Epithelial cell of esophagus (primary cell): ENCODE measurements around the gene ZNF415.

ENCODE experiments used
- DNase-seq: peaks from one replicate; pipeline ENCODE4 v3.0.0; 2010; ENCODE audit warnings: low read depth
- H3K4me3 ChIP-seq: 2 replicates; pipeline ENCODE4 v1.5.1; 2011; ENCODE audit warnings: mild to moderate bottlenecking, low read length, control low read depth
- TF ChIP-seq, protein P1 (sequence below): IDR thresholded peaks from 2 replicates; pipeline ENCODE4 v1.5.1; 2011; ENCODE audit warnings: low read depth, mild to moderate bottlenecking, low read length, control low read depth, inconsistent platforms; ENCODE audit not compliant: insufficient read depth; ENCODE audit errors: missing control alignments

Gene ZNF415

DNA sequence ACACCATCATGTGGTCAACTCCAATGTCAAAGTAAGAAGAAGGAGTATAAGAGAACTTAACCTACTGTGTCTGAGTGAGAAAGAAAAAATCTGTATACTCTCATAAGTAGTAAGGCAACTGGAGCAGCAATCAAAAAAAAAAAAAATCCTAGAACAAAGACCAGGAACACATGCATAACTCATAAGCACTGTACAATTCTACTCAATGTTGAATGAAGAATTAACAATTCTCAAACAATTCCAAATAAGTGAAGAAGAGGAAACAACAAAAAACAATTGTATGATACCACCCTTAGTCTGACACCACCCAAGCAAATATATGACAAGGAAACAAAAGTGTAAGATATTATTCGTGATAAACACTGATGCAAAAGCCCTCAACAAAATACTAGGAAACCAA, 54.0 kb downstream of the ZNF415 start:
- TF ChIP-seq, protein P1, sequence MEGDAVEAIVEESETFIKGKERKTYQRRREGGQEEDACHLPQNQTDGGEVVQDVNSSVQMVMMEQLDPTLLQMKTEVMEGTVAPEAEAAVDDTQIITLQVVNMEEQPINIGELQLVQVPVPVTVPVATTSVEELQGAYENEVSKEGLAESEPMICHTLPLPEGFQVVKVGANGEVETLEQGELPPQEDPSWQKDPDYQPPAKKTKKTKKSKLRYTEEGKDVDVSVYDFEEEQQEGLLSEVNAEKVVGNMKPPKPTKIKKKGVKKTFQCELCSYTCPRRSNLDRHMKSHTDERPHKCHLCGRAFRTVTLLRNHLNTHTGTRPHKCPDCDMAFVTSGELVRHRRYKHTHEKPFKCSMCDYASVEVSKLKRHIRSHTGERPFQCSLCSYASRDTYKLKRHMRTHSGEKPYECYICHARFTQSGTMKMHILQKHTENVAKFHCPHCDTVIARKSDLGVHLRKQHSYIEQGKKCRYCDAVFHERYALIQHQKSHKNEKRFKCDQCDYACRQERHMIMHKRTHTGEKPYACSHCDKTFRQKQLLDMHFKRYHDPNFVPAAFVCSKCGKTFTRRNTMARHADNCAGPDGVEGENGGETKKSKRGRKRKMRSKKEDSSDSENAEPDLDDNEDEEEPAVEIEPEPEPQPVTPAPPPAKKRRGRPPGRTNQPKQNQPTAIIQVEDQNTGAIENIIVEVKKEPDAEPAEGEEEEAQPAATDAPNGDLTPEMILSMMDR, result no peak
- DNase-seq, result no peak
- no peak overlapping the region for H3K4me3 ChIP-seq

DNA sequence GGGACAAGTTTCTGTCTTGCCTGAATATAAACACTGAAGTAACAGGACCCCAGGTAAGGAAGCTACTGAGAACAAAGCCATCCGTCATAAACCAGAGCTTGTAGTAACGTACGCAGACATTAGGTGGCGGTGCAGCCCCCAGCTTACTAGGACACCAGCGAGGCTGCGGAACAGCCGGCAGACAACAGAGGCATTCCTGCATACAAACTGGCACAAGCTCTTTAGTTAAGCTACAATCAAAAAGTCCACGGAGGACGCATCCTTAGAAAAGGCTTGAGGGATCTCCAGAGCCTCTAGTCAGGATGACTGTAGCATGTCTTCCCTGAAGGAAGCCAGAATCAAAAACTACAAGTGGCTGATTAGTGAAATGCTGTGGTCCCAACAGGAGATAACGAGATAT, 55.7 kb downstream of the ZNF415 start:
- H3K4me3 ChIP-seq, result no peak overlapping the region
- TF ChIP-seq, protein P1, result peak; percentile 24

DNA sequence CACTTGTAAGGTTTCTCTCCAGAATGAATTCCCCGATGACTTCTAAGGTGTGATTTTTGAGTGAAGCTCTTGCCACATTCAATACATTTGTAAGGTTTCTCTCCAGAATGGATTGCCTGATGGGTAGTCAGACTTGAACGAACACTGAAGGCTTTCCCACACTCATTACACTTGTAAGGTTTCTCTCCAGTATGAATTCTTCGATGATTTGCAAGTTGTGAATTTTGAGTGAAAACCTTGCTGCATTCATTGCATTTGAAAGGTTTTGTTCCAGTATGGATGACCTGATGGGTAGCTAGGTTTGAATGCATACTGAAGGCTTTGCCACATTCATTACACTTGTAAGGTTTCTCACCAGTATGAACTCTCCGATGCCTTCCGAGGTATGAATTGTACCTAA, 63.9 kb downstream of the ZNF415 start:
- H3K4me3 ChIP-seq, result no peak overlapping the region
- DNase-seq, result no peak
- TF ChIP-seq, protein P1, result no peak

More for the DNA sequence above, 55.7 kb downstream of the ZNF415 start:
- peak; percentile 40 for DNase-seq

DNA sequence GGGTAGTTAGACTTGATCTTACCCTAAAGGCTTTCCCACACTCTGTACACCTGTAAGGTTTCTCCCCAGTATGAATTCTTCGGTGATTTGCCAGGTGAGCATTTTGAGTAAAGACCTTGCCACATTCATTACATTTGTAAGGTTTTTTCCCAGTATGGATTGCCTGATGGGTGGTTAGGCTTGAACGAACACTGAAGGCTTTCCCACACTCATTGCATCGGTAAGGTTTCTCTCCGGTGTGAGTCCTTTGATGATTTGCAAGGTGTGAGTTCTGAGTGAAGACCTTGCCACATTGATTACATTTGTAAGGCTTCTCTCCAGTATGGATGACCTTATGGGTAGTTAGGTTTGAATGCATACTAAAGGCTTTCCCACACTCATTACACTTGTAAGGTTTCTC, 64.5 kb downstream of the ZNF415 start:
- TF ChIP-seq, protein P1, result no peak
- H3K4me3 ChIP-seq, result no peak overlapping the region
- no peak for DNase-seq

DNA sequence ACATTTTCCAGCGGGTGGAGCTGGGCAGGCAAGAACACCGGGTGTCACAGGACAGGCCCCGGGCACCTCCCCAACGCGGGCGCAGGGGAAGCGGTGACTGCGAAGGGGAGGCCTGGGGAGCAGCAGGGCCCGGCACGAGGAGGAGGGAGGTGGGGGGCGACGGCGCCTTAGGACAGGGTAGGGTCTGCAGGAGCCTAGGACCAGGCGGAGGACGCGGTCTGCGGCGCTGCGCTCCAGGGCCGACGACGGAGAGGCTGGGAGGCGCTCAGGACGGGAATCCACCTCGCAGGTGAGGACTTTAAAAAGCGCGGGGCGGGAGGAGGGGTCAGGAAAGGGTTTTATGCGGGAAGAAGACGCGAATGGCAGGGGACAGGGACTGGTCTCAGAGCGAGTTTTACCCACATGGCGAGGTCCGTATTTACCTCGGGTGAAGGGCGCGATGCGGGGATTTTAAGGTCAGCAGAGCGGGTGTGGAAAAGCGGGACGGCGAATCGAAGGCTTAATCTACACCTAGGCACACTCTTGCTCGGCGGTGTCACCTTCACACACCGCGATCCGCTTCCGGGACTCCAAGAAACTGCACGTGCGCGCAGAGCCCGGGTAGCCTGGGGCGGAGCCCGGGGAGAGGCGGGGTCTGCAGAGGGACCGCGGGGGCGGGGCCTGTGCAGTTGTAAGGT, 74.7 kb downstream of the ZNF415 start:
- peak overlapping the region; percentile 36 for H3K4me3 ChIP-seq
- peak; percentile 24 for DNase-seq
- TF ChIP-seq, protein P1, result no peak
